Psoas muscle (tissue), 8 donors: Measurements from ENCODE around the gene IL6R. TPM values are rescaled to one million over a fixed set of nuclear protein-coding genes. Genes with fewer than 3 reads are reported as not detected.
"Not testable (repeated sequence)": the region's sequence is repeated elsewhere in the genome, so short reads cannot be mapped to it uniquely, and the experiment has no call there.

Source experiments
- ATAC-seq, 4 donors: fragments of 200-7000 bp; cut with Tn5 transposase; one replicate each; pipeline ENCODE4 v1.9.1; 2020; ENCODE audit warnings: moderate library complexity in 3 of 4, mild to moderate bottlenecking in 2 of 4
- DNase-seq, 2 donors: peaks; one replicate each; pipeline ENCODE4 v3.0.0-alpha.2; 2020
- H3K27ac ChIP-seq: fragments of 200-600 bp; one replicate; pipeline ENCODE4 v1.8.0; 2022
- H3K27me3 ChIP-seq, 3 donors: fragments of 200-600 bp in 1 of 3; one replicate each; pipeline versions ENCODE4 v1.6.1 to v1.8.0; 2013 to 2022; ENCODE audit warnings: low read length in 2 of 3, mild to moderate bottlenecking in 2 of 3, moderate library complexity in 1 of 3; ENCODE audit not compliant: insufficient read depth in 3 of 3
- H3K36me3 ChIP-seq, 2 donors: fragments of 200-600 bp in 1 of 2; one replicate each; pipeline versions ENCODE4 v1.6.1 to v1.8.0; 2013 to 2022; ENCODE audit warnings: low read depth in 1 of 2, mild to moderate bottlenecking in 1 of 2, moderate library complexity in 1 of 2; ENCODE audit not compliant: insufficient read depth in 1 of 2
- H3K4me1 ChIP-seq: fragments of 200-600 bp; one replicate; pipeline ENCODE4 v1.8.0; 2022
- H3K4me3 ChIP-seq: fragments of 200-600 bp; one replicate; pipeline ENCODE4 v1.8.0; 2022; ENCODE audit warnings: mild to moderate bottlenecking
- H3K9me3 ChIP-seq: fragments of 200-600 bp; one replicate; pipeline ENCODE4 v1.8.0; 2022
- WGBS, 3 donors: extraction: QIAGEN DNeasy Blood & Tissue Kit; methylation state at CpG; one replicate each; pipeline versions ENCODE4 v1.1.6 to v1.1.7; 2013; 5-methylcytosine and 5-hydroxymethylcytosine counted together
- intact Hi-C, 2 donors: fragments of 100-400 bp; cut with DNase I; formaldehyde crosslinking; loops; one replicate each; pipeline versions ENCODE4 v1.11.0 to v1.14.2; 2022
- polyA plus RNA-seq, 3 donors: library from polyadenylated mRNA; stranded (reverse); fragments of 200-250 nt; gene quantifications; one replicate each; pipeline ENCODE4 v1.2.3, GENCODE V29; 2013
- total RNA-seq, 4 donors: library from RNA; stranded (reverse); fragmentation: NEBNext Ultra II Directional in 2 of 4; extraction: Animal tissue kit (Norgen Biotek cat#: 25700) in 2 of 4; gene quantifications; one replicate each; pipeline versions ENCODE4 v1.2.1 to v1.2.4, GENCODE V29; 2021 to 2023
- TF ChIP-seq, protein P1 (sequence below): fragments of 200-600 bp; IDR thresholded peaks from one replicate; pipeline ENCODE4 v1.8.0; 2022; ENCODE audit warnings: antibody characterized with exemption
- donor health status: healthy with polysubstance abuse.
- donor health status: DM: no; HTN: no; CAD: no; lungs with moderate emphysema.
- donor health status: Bipolar disorder and iron deficiency.
- donor health status: healthy.
- donor health status: DM: yes; HTN: yes; CAD: no.
- donor health status: DM: no; HTN: no; CAD: no.
- donor health status: DM: no; HTN: no; CAD: no.
- donor health status: DM: yes; HTN: yes; CAD: no.

The IL6R gene
- total and polyA plus RNA-seq, 7 donors: 32.6 to 182 (median 80.8) TPM

DNA sequence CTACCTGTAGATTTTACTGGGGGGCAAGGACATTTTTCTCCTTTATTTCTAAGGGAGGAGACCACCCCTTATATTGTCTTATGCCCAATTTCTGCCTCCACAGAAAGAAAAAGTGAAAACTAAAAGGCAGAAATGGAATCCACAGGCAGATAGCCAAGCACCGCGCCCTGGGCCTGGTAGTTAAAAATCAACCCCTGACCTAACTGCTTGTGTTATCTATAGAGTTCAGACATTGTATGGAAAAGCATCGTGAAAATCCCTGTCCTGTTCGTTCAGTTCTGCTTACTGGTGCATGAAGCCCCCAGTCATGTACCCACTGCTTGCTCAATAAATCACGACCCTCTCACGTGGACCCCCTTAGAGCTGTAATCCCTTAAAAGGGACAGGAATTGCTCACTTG is 33.7 kb upstream of the IL6R start:
- DNase-seq (no peak), ATAC-seq (no peak)
- Histone ChIP-seq H3K36me3 (no peaks in the 10 kb centered on the region), H3K9me3 (no peaks in the 10 kb centered on the region), H3K27ac (no peak overlapping the region), H3K27me3 (no peaks in the 10 kb centered on the region), H3K4me3 (no peak overlapping the region), H3K4me1 (no peaks in the 10 kb centered on the region)
- 79 to 86% (median 82%) methylated on average over 6 of the region's 6 CpGs for WGBS, 3 donors
- TF ChIP-seq, protein P1, sequence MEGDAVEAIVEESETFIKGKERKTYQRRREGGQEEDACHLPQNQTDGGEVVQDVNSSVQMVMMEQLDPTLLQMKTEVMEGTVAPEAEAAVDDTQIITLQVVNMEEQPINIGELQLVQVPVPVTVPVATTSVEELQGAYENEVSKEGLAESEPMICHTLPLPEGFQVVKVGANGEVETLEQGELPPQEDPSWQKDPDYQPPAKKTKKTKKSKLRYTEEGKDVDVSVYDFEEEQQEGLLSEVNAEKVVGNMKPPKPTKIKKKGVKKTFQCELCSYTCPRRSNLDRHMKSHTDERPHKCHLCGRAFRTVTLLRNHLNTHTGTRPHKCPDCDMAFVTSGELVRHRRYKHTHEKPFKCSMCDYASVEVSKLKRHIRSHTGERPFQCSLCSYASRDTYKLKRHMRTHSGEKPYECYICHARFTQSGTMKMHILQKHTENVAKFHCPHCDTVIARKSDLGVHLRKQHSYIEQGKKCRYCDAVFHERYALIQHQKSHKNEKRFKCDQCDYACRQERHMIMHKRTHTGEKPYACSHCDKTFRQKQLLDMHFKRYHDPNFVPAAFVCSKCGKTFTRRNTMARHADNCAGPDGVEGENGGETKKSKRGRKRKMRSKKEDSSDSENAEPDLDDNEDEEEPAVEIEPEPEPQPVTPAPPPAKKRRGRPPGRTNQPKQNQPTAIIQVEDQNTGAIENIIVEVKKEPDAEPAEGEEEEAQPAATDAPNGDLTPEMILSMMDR: no peak
- intact Hi-C loops: no loop called here

DNA sequence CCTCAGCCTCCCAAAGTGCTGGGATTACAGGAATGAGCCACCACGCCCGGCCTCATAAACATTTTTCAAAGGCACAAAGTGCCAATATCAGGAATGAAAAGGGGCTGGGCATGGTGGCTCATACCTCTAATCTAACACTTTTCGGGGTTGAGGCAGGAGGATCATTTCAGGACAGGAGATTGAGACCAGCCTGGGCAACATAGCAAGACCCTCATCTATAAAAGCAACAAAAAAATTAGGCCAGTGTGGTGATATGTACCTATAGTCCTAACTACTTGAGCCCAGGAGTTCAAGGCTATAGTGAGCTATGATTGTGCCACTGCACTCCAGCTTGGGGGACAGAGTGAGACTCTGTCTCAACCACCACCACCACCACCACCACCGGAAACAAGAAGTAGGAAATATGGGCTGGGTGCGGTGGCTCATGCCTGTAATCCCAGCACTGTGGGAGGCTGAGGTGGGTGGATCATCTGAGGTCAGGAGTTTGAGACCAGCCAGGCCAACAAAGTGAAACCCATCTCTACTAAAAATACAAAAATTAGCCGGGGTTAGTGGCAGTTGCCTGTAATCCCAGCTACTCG is 31.3 kb upstream of the IL6R start:
- DNase-seq, H3K27me3 ChIP-seq, H3K9me3 ChIP-seq, H3K4me1 ChIP-seq, ATAC-seq, H3K4me3 ChIP-seq, H3K27ac ChIP-seq, intact Hi-C loops, H3K36me3 ChIP-seq: not testable (repeated sequence)
- 80 to 81% (median 81%) methylated on average over 7 of the region's 7 CpGs for WGBS, 3 donors

DNA sequence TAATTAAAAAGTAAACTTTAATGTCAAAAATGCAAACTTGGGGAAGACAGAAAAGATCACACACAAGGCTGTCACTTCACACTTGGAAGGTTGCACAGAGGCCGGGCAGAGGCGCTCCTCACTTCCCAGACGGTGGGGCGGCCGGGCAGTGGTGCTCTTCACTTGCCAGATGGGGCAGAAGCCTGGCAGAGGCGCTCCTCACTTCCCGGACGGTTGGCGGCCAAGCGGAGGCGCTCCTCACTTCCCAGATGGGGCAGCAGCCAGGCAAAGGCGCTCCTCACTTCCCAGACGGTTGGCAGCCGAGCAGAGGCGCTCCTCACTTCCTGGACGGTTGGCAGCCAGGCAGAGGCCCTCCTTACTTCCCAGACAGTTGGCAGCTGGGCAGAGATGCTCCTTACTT is 25.8 kb upstream of the IL6R start:
- Histone ChIP-seq H3K4me3 (no peak overlapping the region), H3K27ac (no peak overlapping the region), H3K36me3 (no peaks in the 10 kb centered on the region), H3K27me3 (no peaks in the 10 kb centered on the region), H3K9me3 (no peaks in the 10 kb centered on the region), H3K4me1 (no peaks in the 10 kb centered on the region)
- intact Hi-C loops: no loop called here
- whole genome bisulfite sequencing, 3 donors: 81 to 88% (median 87%) methylated on average over 15 to 16 of the region's 16 CpGs
- TF ChIP-seq, protein P1: no peak
- ATAC-seq: no peak
- DNase-seq: no peak

DNA sequence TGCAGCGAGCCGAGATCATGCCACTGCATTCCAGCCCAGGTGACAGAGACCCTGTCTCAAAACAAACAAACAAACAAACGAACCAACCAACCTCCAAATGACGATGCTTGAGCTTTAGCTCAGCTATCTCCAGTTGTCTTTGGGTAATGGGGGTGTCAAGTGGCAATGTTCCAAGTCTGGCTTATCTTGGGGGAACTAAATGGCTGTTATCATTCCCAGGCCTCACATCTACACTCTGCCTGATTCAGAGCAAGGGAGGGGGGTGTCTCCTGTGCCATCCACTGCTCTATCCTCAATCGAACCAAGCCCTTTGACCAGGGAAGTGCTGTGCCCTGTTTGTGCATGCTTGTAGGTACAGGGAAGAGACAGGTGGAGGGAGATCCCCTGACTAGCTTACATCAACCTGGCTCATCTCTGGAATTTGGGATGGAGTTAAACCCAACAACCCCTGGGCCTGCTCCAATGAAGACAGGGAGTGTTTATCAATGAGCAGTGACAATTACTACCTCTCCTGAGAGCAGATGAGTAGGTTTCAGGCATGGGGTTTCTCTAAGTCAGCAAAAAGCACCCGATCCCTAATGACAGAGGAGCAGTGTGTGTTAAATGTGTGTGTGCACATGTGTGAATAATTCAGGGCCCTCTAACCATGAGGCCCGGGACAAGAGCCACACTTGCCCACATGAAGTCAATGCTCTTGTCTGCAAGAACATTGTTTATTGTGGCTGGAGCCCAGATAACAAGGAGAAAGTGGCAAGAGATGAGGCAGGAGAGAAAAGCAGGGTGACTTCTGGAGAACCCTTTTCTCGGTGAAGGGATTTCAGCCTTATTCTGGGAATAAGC is 20.3 kb upstream of the IL6R start:
- DNase-seq (no peak), ATAC-seq (no peak)
- Histone ChIP-seq H3K27me3 (peaks cover 0 to 3% (median 0%) of the 10 kb centered on the region in 3 donors), H3K4me3 (no peak overlapping the region), H3K27ac (no peak overlapping the region), H3K4me1 (no peaks in the 10 kb centered on the region), H3K9me3 (no peaks in the 10 kb centered on the region), H3K36me3 (no peaks in the 10 kb centered on the region)
- TF ChIP-seq, protein P1: no peak
- 74 to 80% (median 75%) methylated on average over 8 of the region's 8 CpGs for WGBS, 3 donors
- intact Hi-C loops: loop anchor here in 1 of 2 donors (5.0 kb wide), 1 partner anchor 63 kb away; the partner anchor contains the start of gene AQP10

DNA sequence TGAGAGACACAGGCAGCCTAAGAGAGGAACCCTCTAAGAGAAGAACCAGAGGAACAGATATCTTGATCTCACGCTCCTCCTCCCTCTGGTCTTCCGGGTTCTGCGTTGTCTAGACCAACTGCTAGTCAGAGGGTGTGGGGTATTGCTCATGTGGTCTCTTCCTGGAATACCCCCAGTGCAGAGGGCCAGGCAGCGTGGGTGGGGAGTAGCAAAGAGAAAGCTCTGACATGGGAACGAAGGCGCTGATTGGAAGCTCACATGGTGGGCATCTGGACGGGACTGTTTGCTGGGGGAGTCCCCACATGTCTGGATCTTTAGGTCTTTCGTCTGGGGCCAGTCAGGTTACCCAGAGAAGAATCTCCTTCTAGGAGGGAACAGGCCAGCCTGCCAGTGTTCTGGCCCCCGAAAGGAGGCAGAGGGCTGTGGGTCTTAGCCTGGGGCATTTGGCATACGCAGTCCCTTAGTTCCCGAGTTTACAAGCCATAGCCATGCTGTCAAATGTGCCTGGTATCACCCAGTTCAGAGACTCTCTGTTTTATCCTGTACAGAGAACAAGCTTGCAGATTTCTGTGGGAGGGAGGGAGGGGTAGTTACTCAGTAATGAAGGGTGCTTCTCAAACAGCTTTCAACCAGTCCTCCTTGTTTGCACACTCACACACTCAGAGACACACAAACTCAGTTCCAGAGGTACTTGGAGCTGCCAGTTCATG is 18.3 kb upstream of the IL6R start:
- no peak for DNase-seq
- Histone ChIP-seq H3K36me3 (no peaks in the 10 kb centered on the region), H3K27ac (no peak overlapping the region), H3K4me1 (no peaks in the 10 kb centered on the region), H3K4me3 (no peak overlapping the region), H3K27me3 (peaks cover 0 to 3% (median 0%) of the 10 kb centered on the region in 3 donors), H3K9me3 (no peaks in the 10 kb centered on the region)
- WGBS, 3 donors: 73 to 81% (median 76%) methylated on average over 11 of the region's 11 CpGs
- TF ChIP-seq, protein P1: no peak
- peak in 1 of 4 donors; percentile 16 for ATAC-seq
- intact Hi-C loops: loop anchor here in 1 of 2 donors (5.0 kb wide), 1 partner anchor 64 kb away; the partner anchor contains the start of gene AQP10
